ENCODE results near the gene TOR4A.

GRCh38 chr9:137295238-137295811, 17.8 kb downstream of the TOR4A start:
- TF ChIP-seq CTCF (IDR thresholded peaks at IDR 0.05): peak; percentile 42 to 93 (median 68)
- no peak for TF ChIP-seq POLR2A (IDR thresholded peaks at IDR 0.05)

Data from prostate gland (tissue), 2 donors.